Measurements from ENCODE around the gene MBD3L5.
A peak's percentile ranks its signal among the peaks of the same experiment; 100 is the strongest.
"Not testable (repeated sequence)": the region's sequence is repeated elsewhere in the genome, so short reads cannot be mapped to it uniquely, and the experiment has no call there.

The MBD3L5 gene

GRCh38 chr19:7054635-7055368, 24.4 kb downstream of the MBD3L5 start:
- not testable (repeated sequence) for DNase-seq

GRCh38 chr19:7055679-7056078, 25.3 kb downstream of the MBD3L5 start:
- not testable (repeated sequence) for DNase-seq

GRCh38 chr19:7056371-7056770, 26.0 kb downstream of the MBD3L5 start:
- DNase-seq, result not testable (repeated sequence)

GRCh38 chr19:7058576-7058975, 28.2 kb downstream of the MBD3L5 start, which contains the start of gene MBD3L3:
TSS of gene MBD3L3 (minus strand) at chr19:7058676. CDS start at chr19:7058605, 71 bp downstream.
- DNase-seq, result not testable (repeated sequence)

- not testable (repeated sequence) for DNase-seq
Measured at GRCh38 chr19:7059977-7060376, 29.6 kb downstream of the MBD3L5 start.

- DNase-seq, result no peak
Measured at GRCh38 chr19:7063339-7063738, 33.0 kb downstream of the MBD3L5 start.

- DNase-seq, result no peak
Measured at GRCh38 chr19:7063764-7064418, 33.5 kb downstream of the MBD3L5 start.

- peak in 1 of 2 experiments; percentile 51 for DNase-seq
Measured at GRCh38 chr19:7067122-7067521, 36.7 kb downstream of the MBD3L5 start.

- no peak for DNase-seq
Measured at GRCh38 chr19:7067716-7068115, 37.3 kb downstream of the MBD3L5 start.

- no peak for DNase-seq
Measured at GRCh38 chr19:7068599-7068998, 38.2 kb downstream of the MBD3L5 start.

- DNase-seq, result peak; percentile 97 to 98
Measured at GRCh38 chr19:7069042-7069903, 38.9 kb downstream of the MBD3L5 start, which contains the start of gene ZNF557. TSS of gene ZNF557 (plus strand) at chr19:7069703. CDS start at chr19:7075075, 5,372 bp downstream.

GRCh38 chr19:7069904-7070226, 39.5 kb downstream of the MBD3L5 start:
- no peak for DNase-seq

GRCh38 chr19:7072541-7072940, 42.2 kb downstream of the MBD3L5 start:
- no peak for DNase-seq

- DNase-seq, result no peak
Measured at GRCh38 chr19:7074705-7075282, 44.4 kb downstream of the MBD3L5 start.

GRCh38 chr19:7076151-7076550, 45.8 kb downstream of the MBD3L5 start:
- DNase-seq, result no peak

GRCh38 chr19:7078008-7078407, 47.6 kb downstream of the MBD3L5 start:
- no peak for DNase-seq
